HEK293 (cell line): Measurements from ENCODE around the gene UPK3A.
A peak's percentile ranks its signal among the peaks of the same experiment; 100 is the strongest.

Experiments used
- GLI2 ChIP-seq: fragments of 450-650 bp; formaldehyde crosslinking; IDR thresholded peaks from 2 replicates; pipeline ENCODE4; 2017; ENCODE audit warnings: missing biosample characterization, missing genetic modification characterization, low read depth, borderline replicate concordance
- KLF10 ChIP-seq: fragments of 450-650 bp; IDR thresholded peaks from 2 replicates; pipeline ENCODE4 v1.5.1; 2018; ENCODE audit warnings: missing biosample characterization, mild to moderate bottlenecking, missing genetic modification characterization
- KLF9 ChIP-seq: fragments of 450-650 bp; formaldehyde crosslinking; IDR thresholded peaks from 2 replicates; pipeline ENCODE4 v1.5.1; 2016; ENCODE audit warnings: missing biosample characterization, missing genetic modification characterization, low read depth
- PRDM2 ChIP-seq: fragments of 450-650 bp; formaldehyde crosslinking; IDR thresholded peaks from 2 replicates; pipeline ENCODE4 v1.5.1; 2016; ENCODE audit warnings: missing biosample characterization, missing genetic modification characterization, borderline replicate concordance
- SALL2 ChIP-seq: fragments of 450-650 bp; formaldehyde crosslinking; IDR thresholded peaks from 2 replicates; pipeline ENCODE4 v1.5.0; 2017; ENCODE audit warnings: missing biosample characterization, mild to moderate bottlenecking, missing genetic modification characterization, borderline replicate concordance
- ZBTB21 ChIP-seq: fragments of 450-650 bp; formaldehyde crosslinking; IDR thresholded peaks from 2 replicates; pipeline ENCODE4 v1.5.1; 2017; ENCODE audit warnings: missing biosample characterization, missing genetic modification characterization
- ZNF114 ChIP-seq: fragments of 450-650 bp; formaldehyde crosslinking; IDR thresholded peaks from 2 replicates; pipeline ENCODE4 v1.5.0; 2017; ENCODE audit warnings: missing biosample characterization, missing genetic modification characterization
- ZNF157 ChIP-seq: fragments of 450-650 bp; formaldehyde crosslinking; IDR thresholded peaks from 2 replicates; pipeline ENCODE4 v1.5.1; 2016; ENCODE audit warnings: missing biosample characterization, missing genetic modification characterization
- ZNF239 ChIP-seq: fragments of 450-650 bp; formaldehyde crosslinking; IDR thresholded peaks from 2 replicates; pipeline ENCODE4 v1.5.1; 2016; ENCODE audit warnings: missing biosample characterization, missing genetic modification characterization
- ZNF394 ChIP-seq: fragments of 450-650 bp; formaldehyde crosslinking; IDR thresholded peaks from 2 replicates; pipeline ENCODE4 v1.5.1; 2016; ENCODE audit warnings: missing biosample characterization, missing genetic modification characterization, mild to moderate bottlenecking, moderate library complexity, borderline replicate concordance
- ZNF544 ChIP-seq: fragments of 450-650 bp; formaldehyde crosslinking; IDR thresholded peaks from 2 replicates; pipeline ENCODE4 v1.5.0; 2017; ENCODE audit warnings: missing biosample characterization, missing genetic modification characterization
- ZNF621 ChIP-seq: fragments of 450-650 bp; formaldehyde crosslinking; IDR thresholded peaks from 2 replicates; pipeline ENCODE4 v1.5.1; 2017; ENCODE audit warnings: missing biosample characterization, missing genetic modification characterization
- ZNF776 ChIP-seq: fragments of 450-650 bp; formaldehyde crosslinking; IDR thresholded peaks from 2 replicates; pipeline ENCODE4 v1.5.0; 2017; ENCODE audit warnings: missing biosample characterization, missing genetic modification characterization, borderline replicate concordance
- ZNF777 ChIP-seq: fragments of 450-650 bp; formaldehyde crosslinking; IDR thresholded peaks from 2 replicates; pipeline ENCODE4 v1.5.1; 2017; ENCODE audit warnings: missing biosample characterization, missing genetic modification characterization, borderline replicate concordance
- ZNF785 ChIP-seq: fragments of 450-650 bp; formaldehyde crosslinking; IDR thresholded peaks from 2 replicates; pipeline ENCODE4 v1.5.1; 2016; ENCODE audit warnings: missing biosample characterization, missing genetic modification characterization
- ZNF791 ChIP-seq: fragments of 450-650 bp; formaldehyde crosslinking; IDR thresholded peaks from 2 replicates; pipeline ENCODE4 v1.5.1; 2016; ENCODE audit warnings: missing biosample characterization, missing genetic modification characterization
- ZSCAN4 ChIP-seq: fragments of 450-650 bp; formaldehyde crosslinking; IDR thresholded peaks from 2 replicates; pipeline ENCODE4 v1.5.1; 2017; ENCODE audit warnings: missing biosample characterization, missing genetic modification characterization
- TF ChIP-seq, protein P1 (sequence below): fragments of 450-650 bp; formaldehyde crosslinking; IDR thresholded peaks from 2 replicates; pipeline ENCODE4 v1.5.0; 2017; ENCODE audit warnings: missing biosample characterization, missing genetic modification characterization, borderline replicate concordance
- TF ChIP-seq, protein P2 (sequence below): fragments of 450-650 bp; formaldehyde crosslinking; IDR thresholded peaks from 2 replicates; pipeline ENCODE4 v1.5.1; 2016; ENCODE audit warnings: missing biosample characterization, missing genetic modification characterization

UPK3A gene

DNA sequence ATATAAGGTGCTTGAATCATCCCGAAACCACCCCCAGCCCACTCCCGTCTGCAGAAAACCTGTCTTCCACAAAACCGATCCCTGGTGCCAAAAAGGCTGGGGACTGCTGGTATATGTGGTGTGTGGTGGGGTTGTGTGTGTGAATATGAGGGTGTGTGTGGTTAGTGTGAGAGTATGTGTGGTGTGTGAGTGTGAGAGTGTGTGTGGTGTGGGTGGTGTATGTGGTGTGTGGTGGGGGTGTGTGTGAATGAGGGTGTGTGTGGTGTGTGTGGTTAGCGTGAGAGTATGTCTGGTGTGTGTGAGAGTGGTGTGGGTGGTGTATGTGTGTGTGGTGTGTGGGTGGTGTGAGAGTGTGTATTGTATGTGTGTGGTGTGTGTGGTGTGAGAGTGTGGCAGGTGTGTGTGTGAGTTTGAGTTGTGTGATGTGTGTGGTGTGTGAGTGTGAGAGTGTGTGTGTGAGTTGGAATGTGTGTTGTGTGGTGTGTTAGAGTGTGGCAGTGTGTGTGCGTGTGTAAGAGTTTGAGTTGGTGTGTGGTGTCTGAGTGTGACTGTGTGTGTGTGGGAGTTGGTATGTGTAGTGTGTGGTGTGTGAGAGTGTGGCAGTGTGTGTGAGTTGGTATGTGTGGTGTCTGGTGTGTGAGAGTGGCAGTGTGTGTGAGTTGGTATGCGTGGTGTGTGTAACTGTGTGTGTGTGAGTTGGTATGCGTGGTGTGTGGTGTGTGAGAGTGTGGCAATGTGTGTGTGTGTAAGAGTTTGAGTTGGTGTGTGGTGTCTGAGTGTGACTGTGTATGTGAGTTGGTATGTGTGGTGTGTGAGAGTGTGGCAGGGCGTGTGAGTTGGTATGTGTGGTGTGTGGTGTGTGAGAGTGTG, 6.5 kb downstream of the UPK3A start (continued):
- TF ChIP-seq PRDM2 (tag by site-specific recombination), result no peak
- no peak for TF ChIP-seq GLI2 (tag by site-specific recombination)
- TF ChIP-seq ZNF157 (tag by site-specific recombination), result peak; percentile 34; the same call in 1 of the 2 replicates
- TF ChIP-seq, protein P1, sequence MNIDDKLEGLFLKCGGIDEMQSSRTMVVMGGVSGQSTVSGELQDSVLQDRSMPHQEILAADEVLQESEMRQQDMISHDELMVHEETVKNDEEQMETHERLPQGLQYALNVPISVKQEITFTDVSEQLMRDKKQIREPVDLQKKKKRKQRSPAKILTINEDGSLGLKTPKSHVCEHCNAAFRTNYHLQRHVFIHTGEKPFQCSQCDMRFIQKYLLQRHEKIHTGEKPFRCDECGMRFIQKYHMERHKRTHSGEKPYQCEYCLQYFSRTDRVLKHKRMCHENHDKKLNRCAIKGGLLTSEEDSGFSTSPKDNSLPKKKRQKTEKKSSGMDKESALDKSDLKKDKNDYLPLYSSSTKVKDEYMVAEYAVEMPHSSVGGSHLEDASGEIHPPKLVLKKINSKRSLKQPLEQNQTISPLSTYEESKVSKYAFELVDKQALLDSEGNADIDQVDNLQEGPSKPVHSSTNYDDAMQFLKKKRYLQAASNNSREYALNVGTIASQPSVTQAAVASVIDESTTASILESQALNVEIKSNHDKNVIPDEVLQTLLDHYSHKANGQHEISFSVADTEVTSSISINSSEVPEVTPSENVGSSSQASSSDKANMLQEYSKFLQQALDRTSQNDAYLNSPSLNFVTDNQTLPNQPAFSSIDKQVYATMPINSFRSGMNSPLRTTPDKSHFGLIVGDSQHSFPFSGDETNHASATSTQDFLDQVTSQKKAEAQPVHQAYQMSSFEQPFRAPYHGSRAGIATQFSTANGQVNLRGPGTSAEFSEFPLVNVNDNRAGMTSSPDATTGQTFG, result 0 out of 2 replicates have a peak, but pooled peaks have one; percentile 42
- TF ChIP-seq, protein P2, sequence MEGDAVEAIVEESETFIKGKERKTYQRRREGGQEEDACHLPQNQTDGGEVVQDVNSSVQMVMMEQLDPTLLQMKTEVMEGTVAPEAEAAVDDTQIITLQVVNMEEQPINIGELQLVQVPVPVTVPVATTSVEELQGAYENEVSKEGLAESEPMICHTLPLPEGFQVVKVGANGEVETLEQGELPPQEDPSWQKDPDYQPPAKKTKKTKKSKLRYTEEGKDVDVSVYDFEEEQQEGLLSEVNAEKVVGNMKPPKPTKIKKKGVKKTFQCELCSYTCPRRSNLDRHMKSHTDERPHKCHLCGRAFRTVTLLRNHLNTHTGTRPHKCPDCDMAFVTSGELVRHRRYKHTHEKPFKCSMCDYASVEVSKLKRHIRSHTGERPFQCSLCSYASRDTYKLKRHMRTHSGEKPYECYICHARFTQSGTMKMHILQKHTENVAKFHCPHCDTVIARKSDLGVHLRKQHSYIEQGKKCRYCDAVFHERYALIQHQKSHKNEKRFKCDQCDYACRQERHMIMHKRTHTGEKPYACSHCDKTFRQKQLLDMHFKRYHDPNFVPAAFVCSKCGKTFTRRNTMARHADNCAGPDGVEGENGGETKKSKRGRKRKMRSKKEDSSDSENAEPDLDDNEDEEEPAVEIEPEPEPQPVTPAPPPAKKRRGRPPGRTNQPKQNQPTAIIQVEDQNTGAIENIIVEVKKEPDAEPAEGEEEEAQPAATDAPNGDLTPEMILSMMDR, result no peak
- TF ChIP-seq KLF9 (tag by site-specific recombination), result peak; percentile 29; the same call in 1 of the 2 replicates
- peak; percentile 58; the same call in 1 of the 2 replicates for TF ChIP-seq ZNF776
- TF ChIP-seq ZBTB21 (tag by site-specific recombination), result 0 out of 2 replicates have a peak, but pooled peaks have one; percentile 16
- TF ChIP-seq ZNF791 (tag by site-specific recombination), result peak; percentile 11; the same call in 1 of the 2 replicates
- TF ChIP-seq KLF10 (tag by site-specific recombination), result no peak
- TF ChIP-seq ZNF621 (tag by site-specific recombination), result peak; percentile 13; the same call in 1 of the 2 replicates
- peak; percentile 36; the same call in 1 of the 2 replicates for TF ChIP-seq ZNF239
- TF ChIP-seq ZSCAN4, result peak; percentile 92
- peak; percentile 66; the same call in 1 of the 2 replicates for TF ChIP-seq SALL2
- TF ChIP-seq ZNF785 (tag by site-specific recombination), result peak; percentile 56; the same call in 1 of the 2 replicates
- peak; percentile 53; the same call in 1 of the 2 replicates for TF ChIP-seq ZNF544
- peak; percentile 75; the same call in 1 of the 2 replicates for TF ChIP-seq ZNF114 (tag by site-specific recombination)
- no peak for TF ChIP-seq ZNF394 (tag by site-specific recombination)
- TF ChIP-seq ZNF777, result 0 out of 2 replicates have a peak, but pooled peaks have one; percentile 33
